SH-SY5Y (cell line): Measurements from ENCODE around the gene TENM4.

Source experiments
- GATA2 ChIP-seq: IDR thresholded peaks from 2 replicates; pipeline ENCODE4 v1.6.1; 2011; ENCODE audit warnings: mild to moderate bottlenecking, low read depth, low read length
- GATA3 ChIP-seq: IDR thresholded peaks from 2 replicates; pipeline ENCODE4 v1.6.1; 2011; ENCODE audit warnings: low read depth, mild to moderate bottlenecking, low read length, moderate library complexity

- no peak for TF ChIP-seq GATA2
- TF ChIP-seq GATA3: no peak
Observed at GRCh38 chr11:78889698-78890097, 551.1 kb downstream of the TENM4 start.
